ENCODE measurements around the gene UGT1A8. TPM values are rescaled to one million over a fixed set of nuclear protein-coding genes. Genes with fewer than 3 reads are reported as not detected.

The UGT1A8 gene
- total RNA-seq, 1 donor, result not detected

GRCh38 chr2:233818639-233819621, 201.5 kb downstream of the UGT1A8 start:
- H3K4me1 ChIP-seq (ENCODE audit: insufficient read depth, low read length), result no peaks in the 10 kb centered on the region
- H3K79me2 ChIP-seq (ENCODE audit: insufficient read depth, low read length), result no peaks in the 10 kb centered on the region

GRCh38 chr2:233819884-233820773, 202.7 kb downstream of the UGT1A8 start:
- Histone ChIP-seq H4K20me1 (ENCODE audit: insufficient read depth, low read length) (no peaks in the 10 kb centered on the region), H3K4me1 (ENCODE audit: insufficient read depth, low read length) (no peaks in the 10 kb centered on the region), H3K9me3 (ENCODE audit: low read depth, low read length) (no peaks in the 10 kb centered on the region), H3K27ac (ENCODE audit: low read depth, low read length) (no peak overlapping the region), H3K4me3 (ENCODE audit: insufficient read depth, low read length) (no peak overlapping the region), H3K79me2 (ENCODE audit: insufficient read depth, low read length) (no peaks in the 10 kb centered on the region), H3K27me3 (ENCODE audit: insufficient read depth, low read length) (peaks cover 10% of the 10 kb centered on the region), H3K4me2 (ENCODE audit: insufficient read depth, low read length) (no peak overlapping the region), H3K36me3 (ENCODE audit: insufficient read depth, low read length) (no peaks in the 10 kb centered on the region), H2AFZ (ENCODE audit: low read length) (no peak overlapping the region)
- TF ChIP-seq CTCF (IDR thresholded peaks at IDR 0.05; ENCODE audit: extremely low read depth, low read depth, low read length), result no peak
- DNase-seq (ENCODE audit: insufficient read length, low spot score, missing footprints), result peak; percentile 65

More at GRCh38 chr2:233818639-233819621, 201.5 kb downstream of the UGT1A8 start:
- no peaks in the 10 kb centered on the region for H3K36me3 ChIP-seq (ENCODE audit: insufficient read depth, low read length)
- H3K27ac ChIP-seq (ENCODE audit: low read depth, low read length), result no peak overlapping the region
- H2AFZ ChIP-seq (ENCODE audit: low read length), result no peak overlapping the region
- peaks cover 10% of the 10 kb centered on the region for H3K27me3 ChIP-seq (ENCODE audit: insufficient read depth, low read length)
- TF ChIP-seq CTCF (IDR thresholded peaks at IDR 0.05; ENCODE audit: extremely low read depth, low read depth, low read length), result no peak
- H3K9me3 ChIP-seq (ENCODE audit: low read depth, low read length), result no peaks in the 10 kb centered on the region
- peak; percentile 65 for DNase-seq (ENCODE audit: insufficient read length, low spot score, missing footprints)
- no peaks in the 10 kb centered on the region for H4K20me1 ChIP-seq (ENCODE audit: insufficient read depth, low read length)
- no peak overlapping the region for H3K4me2 ChIP-seq (ENCODE audit: insufficient read depth, low read length)
- H3K4me3 ChIP-seq (ENCODE audit: insufficient read depth, low read length), result no peak overlapping the region

- DNase-seq (ENCODE audit: insufficient read length, low spot score, missing footprints), result peak; percentile 72
- H3K27ac ChIP-seq (ENCODE audit: low read depth, low read length), result no peak overlapping the region
- TF ChIP-seq CTCF (IDR thresholded peaks at IDR 0.05; ENCODE audit: extremely low read depth, low read depth, low read length), result no peak
- no peaks in the 10 kb centered on the region for H3K79me2 ChIP-seq (ENCODE audit: insufficient read depth, low read length)
- H3K36me3 ChIP-seq (ENCODE audit: insufficient read depth, low read length), result no peaks in the 10 kb centered on the region
- no peaks in the 10 kb centered on the region for H3K4me1 ChIP-seq (ENCODE audit: insufficient read depth, low read length)
- H3K27me3 ChIP-seq (ENCODE audit: insufficient read depth, low read length), result peaks cover 10% of the 10 kb centered on the region
- H3K9me3 ChIP-seq (ENCODE audit: low read depth, low read length), result no peaks in the 10 kb centered on the region
- no peak overlapping the region for H3K4me2 ChIP-seq (ENCODE audit: insufficient read depth, low read length)
- H2AFZ ChIP-seq (ENCODE audit: low read length), result no peak overlapping the region
- no peak overlapping the region for H3K4me3 ChIP-seq (ENCODE audit: insufficient read depth, low read length)
- H4K20me1 ChIP-seq (ENCODE audit: insufficient read depth, low read length), result no peaks in the 10 kb centered on the region
Measured at GRCh38 chr2:233820774-233821105, 203.3 kb downstream of the UGT1A8 start.
